ELF-1 (cell line): Measurements from ENCODE around the gene LUZP2.
A peak's percentile ranks its signal among the peaks of the same experiment; 100 is the strongest.

Experiments
- DNase-seq: peaks from one replicate; pipeline ENCODE4 v3.0.0-alpha.2; 2016; ENCODE audit warnings: low read depth, low spot score

The LUZP2 gene

DNA sequence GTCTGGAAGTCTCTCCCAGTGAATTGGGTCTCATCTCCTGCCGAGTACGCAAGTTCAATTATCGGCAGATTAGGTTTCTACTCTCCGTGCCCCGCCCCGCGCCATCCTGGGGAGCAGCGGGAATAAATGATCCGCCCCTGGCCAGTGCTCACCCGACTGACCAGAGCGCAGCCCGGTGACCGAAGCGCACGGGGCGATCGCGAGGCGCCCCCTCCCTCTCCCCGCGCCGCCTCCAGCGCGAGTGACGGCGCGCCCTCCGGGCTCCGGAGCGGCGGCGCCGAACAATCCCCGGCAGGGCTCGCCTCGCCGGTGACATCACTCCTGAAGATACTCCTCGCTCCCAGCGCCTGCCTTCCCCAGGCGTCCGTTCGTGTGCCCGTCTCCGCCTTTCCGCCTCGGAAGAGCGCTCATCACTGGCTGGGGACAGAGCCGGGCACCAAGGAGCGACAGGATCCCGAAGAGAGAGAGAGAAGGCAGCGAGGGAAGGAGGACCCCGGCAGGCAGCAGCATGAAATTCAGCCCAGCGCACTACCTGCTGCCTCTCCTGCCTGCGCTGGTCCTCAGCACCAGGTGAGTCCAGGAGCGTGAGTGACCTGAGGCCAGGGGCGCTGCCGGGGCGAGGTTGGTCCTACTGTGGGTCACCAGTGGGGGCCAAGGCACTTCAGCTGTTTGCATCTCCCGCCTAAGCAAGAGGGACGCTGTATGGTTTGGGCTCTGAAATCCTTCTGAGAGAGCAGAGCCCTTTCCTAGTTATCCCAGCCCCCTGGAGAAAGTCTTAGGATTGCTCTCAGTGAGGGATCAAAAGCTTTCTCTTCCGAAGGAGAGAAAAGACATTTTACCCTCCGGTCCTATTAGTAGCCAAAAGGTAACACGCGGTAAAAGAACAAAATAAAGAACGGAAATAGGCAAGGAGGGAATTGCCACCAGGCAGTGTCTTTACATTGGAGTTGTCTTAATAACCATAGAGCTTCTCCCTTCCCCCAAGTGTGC is at the start of gene LUZP2:
LUZP2 (plus strand) TSS at position 318 of the 990 bp plus-strand sequence.
- DNase-seq: peak; percentile 83

DNA sequence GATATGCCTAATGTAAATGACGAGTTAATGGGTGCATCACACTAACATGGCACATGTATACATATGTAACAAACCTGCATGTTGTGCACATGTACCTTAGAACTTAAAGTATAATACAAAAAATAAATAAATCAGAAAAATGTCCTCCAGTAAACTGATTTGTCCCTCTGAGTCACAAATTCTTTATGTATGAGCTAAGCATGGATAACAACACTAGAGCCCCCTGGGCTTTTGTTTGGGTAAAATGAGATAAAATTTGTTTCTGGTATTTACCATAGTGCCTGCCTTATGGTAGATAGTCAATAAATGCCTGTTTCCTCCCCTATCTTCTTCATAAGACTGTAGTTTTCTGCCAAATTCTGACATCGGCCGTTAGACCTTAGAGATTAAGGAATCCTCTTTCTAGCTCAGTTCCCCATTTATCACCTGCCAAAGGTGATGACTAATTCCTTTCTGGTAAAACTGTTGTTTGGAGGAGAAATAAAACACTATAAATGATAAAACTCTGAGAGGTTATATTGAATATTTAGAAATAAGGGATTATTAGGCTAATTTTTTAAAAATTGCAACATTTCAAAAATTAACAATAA is 43.6 kb upstream of the LUZP2 start:
- no peak for DNase-seq

- no peak for DNase-seq
These were observed 38.9 kb upstream of the LUZP2 start for GRCh38 chr11:24457985-24458384.

DNA sequence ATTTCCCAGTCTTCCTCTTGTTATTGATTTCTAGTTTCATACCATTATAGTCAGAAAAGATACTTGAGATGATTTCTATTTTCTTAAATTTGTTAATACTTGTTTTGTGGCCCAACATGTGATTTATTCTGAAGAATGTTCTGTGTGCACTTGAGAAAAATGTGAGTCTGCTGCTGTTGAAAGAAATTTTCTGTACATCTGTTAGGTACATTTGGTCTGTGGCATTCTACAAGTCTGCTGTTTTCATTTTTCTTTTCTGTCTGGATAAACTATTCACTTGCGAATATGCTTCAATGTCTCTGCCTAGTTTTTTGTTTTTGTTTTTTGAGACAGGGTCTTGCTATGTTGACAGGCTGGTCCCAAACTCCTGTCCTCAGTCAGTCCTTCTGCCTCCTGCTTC is 26.4 kb upstream of the LUZP2 start:
- DNase-seq: no peak

GRCh38 chr11:24471084-24471483 is 25.8 kb upstream of the LUZP2 start:
- DNase-seq: no peak

DNA sequence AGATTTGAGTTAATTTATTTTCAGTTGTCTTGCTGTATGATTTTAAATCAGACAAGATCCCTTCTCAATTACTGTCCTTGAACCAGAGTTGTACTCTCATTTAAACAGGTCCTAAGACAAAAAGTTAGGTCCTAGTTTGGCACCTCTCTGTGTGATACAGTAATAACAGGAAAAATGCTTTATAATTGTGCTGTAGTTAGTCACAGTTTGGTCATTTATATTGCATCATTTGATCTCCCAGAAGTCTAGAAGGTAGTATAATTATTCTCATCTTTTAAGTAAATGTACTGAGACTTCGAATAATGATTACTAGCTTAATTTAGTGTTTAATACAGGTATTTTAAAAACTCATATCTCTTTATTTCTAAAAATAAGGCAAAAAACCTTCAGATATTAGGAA is 18.1 kb upstream of the LUZP2 start:
- DNase-seq: no peak

- DNase-seq: no peak
These were observed 7.4 kb upstream of the LUZP2 start for GRCh38 chr11:24489477-24489876.

GRCh38 chr11:24496386-24496735 is 492 bp upstream of the LUZP2 start:
- DNase-seq: no peak

GRCh38 chr11:24497831-24498230 is 978 bp downstream of the LUZP2 start:
- DNase-seq: no peak

GRCh38 chr11:24502425-24502824 is 5.6 kb downstream of the LUZP2 start:
- DNase-seq: no peak

DNA sequence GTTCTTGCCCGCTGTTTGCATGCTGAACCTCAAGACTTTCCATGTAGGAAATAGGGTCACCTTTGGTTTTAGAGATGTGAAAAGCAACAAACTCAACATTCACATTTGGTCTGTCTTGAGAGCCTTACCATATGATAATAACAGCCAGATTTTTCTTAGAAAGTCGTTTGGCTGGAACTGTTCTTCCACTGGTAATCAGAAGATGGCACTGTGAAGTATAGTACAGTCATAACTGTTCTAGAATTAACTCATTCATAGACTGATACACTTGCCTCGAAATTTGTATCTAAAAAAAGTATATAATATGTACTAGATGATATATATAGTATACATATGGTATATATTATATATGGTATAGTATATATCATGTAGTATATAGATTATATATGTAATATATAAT is 12.3 kb downstream of the LUZP2 start:
- DNase-seq: no peak

DNA sequence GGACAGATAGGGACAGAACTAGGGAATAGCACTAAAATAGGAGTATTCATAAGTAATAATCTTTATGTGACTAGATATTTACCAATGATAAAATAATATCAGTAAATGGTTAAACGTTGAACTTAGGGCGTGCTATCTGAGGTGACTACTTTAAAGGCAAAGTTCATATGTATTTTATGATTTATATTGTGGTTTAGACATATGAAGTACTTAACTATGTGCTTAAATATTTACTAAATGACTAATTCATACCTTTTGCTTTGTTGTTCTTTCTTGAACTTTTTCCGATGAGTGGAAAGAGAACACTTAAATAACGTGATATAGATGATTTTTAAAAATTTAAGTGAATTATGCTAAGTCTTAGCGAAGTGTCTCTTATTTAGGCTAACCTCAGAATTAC is 14.7 kb downstream of the LUZP2 start:
- no peak for DNase-seq

DNA sequence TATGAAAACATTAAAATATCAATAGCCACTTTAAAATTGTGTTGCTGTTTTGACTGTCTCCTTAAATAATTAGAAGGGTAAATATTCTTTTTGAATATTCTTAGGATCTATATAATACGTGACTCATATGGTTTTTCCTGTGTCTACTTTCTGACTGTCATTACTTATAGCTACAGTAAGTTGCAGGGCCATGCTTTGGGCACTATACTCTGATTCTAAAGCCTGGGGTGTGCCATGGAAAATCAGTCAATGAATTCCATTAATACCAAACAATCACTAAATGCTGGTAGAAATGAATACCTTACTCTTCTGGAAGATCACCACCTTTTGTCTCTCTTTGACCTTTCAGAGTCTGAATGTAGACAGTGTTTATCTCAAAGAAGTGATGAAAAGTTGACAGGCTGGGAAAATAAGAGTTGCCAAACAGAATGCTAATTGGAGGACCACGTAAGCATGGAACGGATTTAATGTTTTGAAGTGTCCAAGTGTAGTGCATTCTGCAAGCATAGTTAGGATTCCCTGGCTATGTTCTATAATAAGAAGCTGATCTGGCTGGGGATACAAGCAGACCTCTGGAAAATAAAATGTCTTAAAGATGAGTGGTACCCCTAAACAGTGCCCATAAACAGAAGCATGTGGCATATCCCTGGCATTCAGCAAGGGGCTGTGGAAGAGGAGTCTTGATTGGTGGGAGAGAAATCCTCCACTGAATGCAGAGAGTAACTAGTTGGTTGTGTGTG is 16.8 kb downstream of the LUZP2 start:
- DNase-seq: no peak

- no peak for DNase-seq
These were observed 17.4 kb downstream of the LUZP2 start for GRCh38 chr11:24514219-24514594.

DNA sequence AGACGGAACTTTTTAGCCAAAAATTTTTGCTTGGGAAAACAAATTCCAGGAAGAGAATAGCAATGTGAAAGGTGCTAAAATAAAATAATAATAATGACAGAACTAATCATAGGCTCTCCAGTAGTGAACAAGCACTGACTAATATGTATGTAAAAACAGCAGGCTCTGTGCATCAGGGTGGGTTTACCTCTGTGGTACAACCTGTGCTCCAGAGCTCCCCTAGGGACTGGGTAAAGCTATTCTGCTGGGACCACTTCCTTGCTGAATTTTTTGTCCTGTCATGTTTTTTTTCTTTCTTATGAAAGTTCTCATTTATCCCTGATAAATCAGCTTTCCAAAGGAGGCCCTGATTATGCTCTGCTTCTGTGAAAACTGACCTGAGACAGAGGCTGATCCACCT is 18.8 kb downstream of the LUZP2 start:
- DNase-seq: no peak

DNA sequence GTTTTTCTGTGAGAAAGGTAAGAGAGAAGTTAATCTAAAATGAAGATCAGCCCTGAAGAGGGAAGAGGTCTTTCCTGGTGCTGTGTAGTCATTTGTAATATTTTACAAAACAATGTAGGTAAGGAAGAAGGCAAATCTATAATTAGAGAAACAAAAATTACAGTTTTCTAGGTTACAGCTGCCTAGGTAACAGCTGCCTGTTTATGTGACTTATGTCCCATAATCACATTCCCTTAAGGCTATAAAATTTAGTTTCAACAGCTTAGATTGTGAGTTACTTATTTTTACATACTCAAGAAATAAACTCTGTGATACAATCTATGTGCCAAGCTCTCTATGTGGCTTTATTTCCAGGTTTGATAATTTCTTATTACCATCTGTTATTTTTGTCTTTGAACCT is 19.8 kb downstream of the LUZP2 start:
- DNase-seq: no peak

GRCh38 chr11:24521601-24522000 is 24.7 kb downstream of the LUZP2 start:
- DNase-seq: no peak

DNA sequence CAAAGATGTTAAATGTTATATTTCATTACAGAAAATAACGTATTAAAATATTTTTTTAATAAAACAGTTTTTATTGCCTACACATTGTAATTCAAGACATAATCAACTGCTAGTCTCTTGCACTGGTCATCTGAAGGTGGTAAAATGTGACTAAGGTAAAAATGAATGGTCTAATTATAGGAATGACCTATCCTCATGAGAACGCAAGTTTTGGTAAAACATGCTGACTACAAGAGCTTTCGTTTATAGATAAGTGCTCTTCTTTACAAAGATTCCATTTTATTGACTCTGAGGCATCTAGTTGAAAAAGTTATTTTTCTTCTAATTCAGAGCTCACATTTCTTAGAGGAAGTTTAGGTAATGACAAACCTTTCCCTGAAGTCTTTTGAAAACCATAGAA is 27.3 kb downstream of the LUZP2 start:
- DNase-seq: no peak

DNA sequence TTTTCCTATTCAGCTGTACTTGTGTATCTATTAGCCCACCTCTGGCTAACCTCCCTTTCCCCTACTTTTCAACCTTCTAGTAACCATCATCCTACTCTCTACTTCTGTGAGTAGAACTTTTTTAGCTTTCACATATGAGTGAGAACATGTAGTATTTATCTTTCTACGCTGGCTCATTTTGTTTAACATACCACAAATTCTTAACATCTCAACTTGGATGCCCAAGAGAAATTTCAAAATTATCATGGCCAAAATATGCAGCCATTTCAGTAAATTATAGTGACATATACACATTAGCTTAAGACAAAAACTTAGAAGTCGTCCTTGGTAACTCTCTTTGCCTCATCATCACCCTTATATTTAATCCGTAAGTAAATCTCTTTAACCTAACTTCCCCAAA is 34.7 kb downstream of the LUZP2 start:
- DNase-seq: no peak

DNA sequence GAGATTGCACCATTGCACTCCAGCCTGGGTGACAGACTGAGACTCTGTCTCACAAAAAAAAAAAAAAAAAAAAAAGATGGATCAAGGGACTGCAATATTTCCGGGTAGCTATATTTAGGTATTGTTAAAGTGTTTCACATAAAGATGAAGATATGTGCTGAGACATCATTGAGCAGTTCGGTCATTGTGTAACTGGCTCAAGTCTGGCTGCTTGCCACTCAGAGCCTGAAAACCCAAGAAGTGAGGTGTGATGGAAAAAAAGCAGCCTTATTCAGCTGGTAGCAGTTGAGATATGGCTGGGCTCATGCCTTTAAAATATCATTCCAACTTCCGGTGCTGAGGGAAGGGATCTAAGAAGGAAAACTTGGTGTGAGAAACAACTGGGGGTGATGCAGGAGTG is 46.9 kb downstream of the LUZP2 start:
- DNase-seq: no peak

DNA sequence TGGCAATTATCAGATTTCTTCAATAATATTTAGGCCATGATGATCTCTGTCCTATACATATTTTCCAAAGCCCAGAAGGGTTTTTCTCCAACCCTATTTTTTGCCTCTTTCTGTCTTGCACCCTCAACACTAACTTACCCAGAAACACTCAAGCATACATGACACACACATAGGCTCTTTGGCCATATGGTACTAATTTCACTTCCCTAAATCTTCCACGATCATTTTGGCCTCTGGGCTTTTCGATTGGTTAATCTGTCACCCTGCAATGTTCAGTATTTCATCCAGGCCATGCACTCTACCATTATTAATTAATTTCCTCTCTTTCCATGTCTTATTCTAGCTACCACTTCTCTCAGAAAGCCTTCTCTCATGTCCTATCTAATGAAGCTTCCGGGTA is 59.8 kb downstream of the LUZP2 start:
- DNase-seq: no peak

DNA sequence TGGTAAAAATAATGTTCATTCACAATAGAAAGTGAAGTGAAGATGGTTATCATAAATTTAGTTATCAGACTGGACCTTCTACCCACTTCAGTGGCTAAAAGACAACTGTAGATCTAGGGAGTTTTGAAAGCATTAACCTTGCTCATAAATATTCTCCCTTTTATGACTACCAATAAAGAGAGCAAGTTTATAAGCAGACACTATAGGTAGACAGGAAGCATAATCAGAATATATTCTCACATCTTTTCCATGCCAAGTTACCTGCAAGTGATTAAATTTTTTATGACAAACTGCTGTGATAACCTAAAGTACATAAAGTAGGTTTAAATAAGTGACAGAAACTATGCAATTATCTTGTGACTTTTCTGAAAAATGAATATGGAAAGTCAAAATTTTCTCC is 62.5 kb downstream of the LUZP2 start:
- DNase-seq: no peak

DNA sequence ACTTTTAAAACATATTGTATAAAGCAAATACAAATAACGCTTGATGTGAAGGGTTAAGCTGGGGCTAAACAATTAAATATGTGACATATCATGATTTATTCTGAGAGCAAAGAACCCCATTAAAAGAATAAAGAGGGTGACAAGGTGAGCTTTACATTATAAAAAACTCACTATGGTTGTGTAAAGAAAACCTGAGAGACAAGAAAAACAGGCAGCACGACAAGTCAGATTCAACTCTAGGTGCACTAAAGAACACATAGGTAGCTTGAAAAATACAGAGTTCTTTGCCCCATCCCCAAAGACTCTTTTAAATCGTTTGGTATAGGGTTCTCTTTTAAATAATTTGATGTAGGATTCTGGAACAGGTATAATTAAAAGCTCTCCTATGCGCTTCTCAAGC is 63.5 kb downstream of the LUZP2 start:
- DNase-seq: no peak
